Activated T-cell treated with anti-CD3 and anti-CD28 coated beads, Interleukin-2, amount 50 U/mL, for 72 hours (primary cell): ENCODE data around the gene SUGT1. TPM values are rescaled to one million over a fixed set of nuclear protein-coding genes. Genes with fewer than 3 reads are reported as not detected.
"Not testable (repeated sequence)": the region's sequence is repeated elsewhere in the genome, so short reads cannot be mapped to it uniquely, and the experiment has no call there.

Source experiments
- ATAC-seq, 2 donors: fragments of 150-1000 bp; cut with Tn5 transposase; replicated peaks in 1 of 2; 2 replicates each; pipeline ENCODE4 v1.10.0; 2021; ENCODE audit warnings: moderate library complexity in 2 of 2, mild to moderate bottlenecking in 1 of 2
- DNase-seq, 2 donors: peaks; one replicate each; pipeline ENCODE4 v3.0.0; 2021 to 2022; ENCODE audit warnings: mixed read lengths in 1 of 2
- H3K27ac Mint-ChIP-seq: one replicate; pipeline ENCODE4 v1.8.0; 2022; ENCODE audit warnings: mild to moderate bottlenecking, moderate library complexity, mixed read lengths
- H3K27me3 Mint-ChIP-seq: one replicate; pipeline ENCODE4 v1.8.0; 2022; ENCODE audit warnings: low read depth, mixed read lengths
- H3K36me3 Mint-ChIP-seq, 2 donors: one replicate each; pipeline ENCODE4 v1.8.0; 2022; ENCODE audit warnings: mixed read lengths in 2 of 2, mild to moderate bottlenecking in 1 of 2; ENCODE audit not compliant: insufficient read depth in 2 of 2
- H3K4me1 Mint-ChIP-seq: one replicate; pipeline ENCODE4 v1.8.0; 2022; ENCODE audit warnings: low read depth, mixed read lengths
- H3K4me3 Mint-ChIP-seq, 2 donors: one replicate each; pipeline ENCODE4 v1.8.0; 2022; ENCODE audit warnings: mild to moderate bottlenecking in 2 of 2, mixed read lengths in 2 of 2, moderate library complexity in 2 of 2
- H3K9me3 Mint-ChIP-seq, 2 donors: one replicate each; pipeline ENCODE4 v1.8.0; 2022; ENCODE audit warnings: mixed read lengths in 2 of 2
- total RNA-seq, 2 donors: library from RNA; stranded (reverse); gene quantifications; one replicate each; pipeline ENCODE4 v1.2.3, GENCODE V29; 2022

The SUGT1 gene
- total RNA-seq, 2 donors from 2014 or later = 47.9 to 51.0 TPM

- no peaks in the 10 kb centered on the region for H3K9me3 Mint-ChIP-seq
- H3K27ac Mint-ChIP-seq = no peak within 1 kb of the TSS
- no peak for DNase-seq
- H3K4me1 Mint-ChIP-seq = peaks cover 5% of the 10 kb centered on the region
- no peaks in the 10 kb centered on the region for H3K27me3 Mint-ChIP-seq
- H3K36me3 Mint-ChIP-seq = peaks cover 2 to 5% of the 10 kb centered on the region in 2 donors
- no peak within 1 kb of the TSS for H3K4me3 Mint-ChIP-seq
- no peak for ATAC-seq
Measured at GRCh38 chr13:52642131-52642530, 10.5 kb upstream of the SUGT1 start, which contains the start of gene HNRNPA1L2. Gene HNRNPA1L2 (plus strand): TSS chr13:52642431. CDS start chr13:52642493, 62 bp downstream.

GRCh38 chr13:52644108-52644507, 8.5 kb upstream of the SUGT1 start:
- H3K9me3 Mint-ChIP-seq = no peaks in the 10 kb centered on the region
- H3K4me3 Mint-ChIP-seq = no peak overlapping the region
- no peak overlapping the region for H3K27ac Mint-ChIP-seq
- peaks cover 2 to 9% of the 10 kb centered on the region in 2 donors for H3K36me3 Mint-ChIP-seq
- H3K4me1 Mint-ChIP-seq = peaks cover 5% of the 10 kb centered on the region
- ATAC-seq (no peak), DNase-seq (no peak)
- no peaks in the 10 kb centered on the region for H3K27me3 Mint-ChIP-seq

GRCh38 chr13:52646967-52647366, 5.7 kb upstream of the SUGT1 start:
- peaks cover 17% of the 10 kb centered on the region for H3K4me1 Mint-ChIP-seq
- H3K27ac Mint-ChIP-seq = no peak overlapping the region
- H3K9me3 Mint-ChIP-seq = no peaks in the 10 kb centered on the region
- H3K27me3 Mint-ChIP-seq = no peaks in the 10 kb centered on the region
- H3K36me3 Mint-ChIP-seq = peaks cover 0 to 8% of the 10 kb centered on the region in 2 donors
- H3K4me3 Mint-ChIP-seq = no peak overlapping the region
- no peak for ATAC-seq
- DNase-seq = no peak

GRCh38 chr13:52650731-52651130, 1.9 kb upstream of the SUGT1 start:
- Mint-ChIP-seq H3K9me3 (no peaks in the 10 kb centered on the region), H3K4me3 (no peak overlapping the region), H3K36me3 (peaks cover 0 to 4% of the 10 kb centered on the region in 2 donors), H3K27me3 (no peaks in the 10 kb centered on the region), H3K4me1 (peaks cover 12% of the 10 kb centered on the region), H3K27ac (no peak overlapping the region)
- no peak for DNase-seq
- no peak for ATAC-seq

- peak; percentile 1 to 3 for ATAC-seq
- Mint-ChIP-seq H3K4me3 (no peak overlapping the region), H3K27me3 (no peaks in the 10 kb centered on the region), H3K27ac (no peak overlapping the region), H3K4me1 (peaks cover 12% of the 10 kb centered on the region), H3K9me3 (no peaks in the 10 kb centered on the region), H3K36me3 (peaks cover 0 to 4% of the 10 kb centered on the region in 2 donors)
- DNase-seq = no peak
Measured at GRCh38 chr13:52651897-52652195, 790 bp upstream of the SUGT1 start.

- no peaks in the 10 kb centered on the region for H3K27me3 Mint-ChIP-seq
- peaks cover 0 to 4% of the 10 kb centered on the region in 2 donors for H3K36me3 Mint-ChIP-seq
- no peak overlapping the region for H3K27ac Mint-ChIP-seq
- peaks cover 12% of the 10 kb centered on the region for H3K4me1 Mint-ChIP-seq
- DNase-seq (no peak), ATAC-seq (peak; percentile 42 to 56)
- no peak overlapping the region for H3K4me3 Mint-ChIP-seq
- no peaks in the 10 kb centered on the region for H3K9me3 Mint-ChIP-seq
Measured at GRCh38 chr13:52652980-52653303, 306 bp downstream of the SUGT1 start.

- peak overlapping the region in 1 of 2 donors; percentile 15 for H3K4me3 Mint-ChIP-seq
Measured at GRCh38 chr13:52659340-52659739, 6.7 kb downstream of the SUGT1 start.

GRCh38 chr13:52664272-52664671, 11.6 kb downstream of the SUGT1 start:
- ATAC-seq = no peak
- H3K36me3 Mint-ChIP-seq = peaks cover 3 to 27% of the 10 kb centered on the region in 2 donors

More at GRCh38 chr13:52659340-52659739, 6.7 kb downstream of the SUGT1 start:
- DNase-seq = no peak
- H3K27me3 Mint-ChIP-seq = no peaks in the 10 kb centered on the region
- H3K36me3 Mint-ChIP-seq = peaks cover 2 to 5% of the 10 kb centered on the region in 2 donors
- no peaks in the 10 kb centered on the region for H3K9me3 Mint-ChIP-seq
- no peak overlapping the region for H3K27ac Mint-ChIP-seq
- peaks cover 10% of the 10 kb centered on the region for H3K4me1 Mint-ChIP-seq
- ATAC-seq = no peak

GRCh38 chr13:52665325-52665724, 12.7 kb downstream of the SUGT1 start:
- no peaks in the 10 kb centered on the region for H3K9me3 Mint-ChIP-seq
- no peak for DNase-seq
- no peaks in the 10 kb centered on the region for H3K27me3 Mint-ChIP-seq
- H3K4me1 Mint-ChIP-seq = peaks cover 23% of the 10 kb centered on the region
- peaks cover 1 to 24% of the 10 kb centered on the region in 2 donors for H3K36me3 Mint-ChIP-seq
- H3K4me3 Mint-ChIP-seq = no peak overlapping the region
- H3K27ac Mint-ChIP-seq = no peak overlapping the region
- peak; percentile 42 to 43 for ATAC-seq

More at GRCh38 chr13:52664272-52664671, 11.6 kb downstream of the SUGT1 start:
- no peaks in the 10 kb centered on the region for H3K27me3 Mint-ChIP-seq
- H3K9me3 Mint-ChIP-seq = no peaks in the 10 kb centered on the region
- no peak for DNase-seq
- peaks cover 28% of the 10 kb centered on the region for H3K4me1 Mint-ChIP-seq
- no peak overlapping the region for H3K4me3 Mint-ChIP-seq
- peak overlapping the region; percentile 70 for H3K27ac Mint-ChIP-seq

- H3K9me3 Mint-ChIP-seq = no peaks in the 10 kb centered on the region
- H3K27ac Mint-ChIP-seq = no peak overlapping the region
- H3K4me3 Mint-ChIP-seq = no peak overlapping the region
- DNase-seq (no peak), ATAC-seq (no peak)
- peaks cover 1 to 21% of the 10 kb centered on the region in 2 donors for H3K36me3 Mint-ChIP-seq
- peaks cover 14% of the 10 kb centered on the region for H3K4me1 Mint-ChIP-seq
- H3K27me3 Mint-ChIP-seq = no peaks in the 10 kb centered on the region
Measured at GRCh38 chr13:52669677-52670076, 17.0 kb downstream of the SUGT1 start.

- H3K27ac Mint-ChIP-seq = no peak overlapping the region
- DNase-seq (no peak), ATAC-seq (no peak)
- H3K4me1 Mint-ChIP-seq = peaks cover 10% of the 10 kb centered on the region
- no peaks in the 10 kb centered on the region for H3K9me3 Mint-ChIP-seq
- peaks cover 1 to 20% of the 10 kb centered on the region in 2 donors for H3K36me3 Mint-ChIP-seq
- H3K4me3 Mint-ChIP-seq = no peak overlapping the region
- H3K27me3 Mint-ChIP-seq = no peaks in the 10 kb centered on the region
Measured at GRCh38 chr13:52670726-52671125, 18.1 kb downstream of the SUGT1 start.

GRCh38 chr13:52673465-52673864, 20.8 kb downstream of the SUGT1 start:
- Mint-ChIP-seq H3K36me3 (peaks cover 0 to 15% of the 10 kb centered on the region in 2 donors), H3K4me3 (no peak overlapping the region), H3K9me3 (no peaks in the 10 kb centered on the region), H3K27ac (no peak overlapping the region), H3K4me1 (no peaks in the 10 kb centered on the region), H3K27me3 (no peaks in the 10 kb centered on the region)
- no peak for ATAC-seq
- DNase-seq = no peak

- H3K36me3 Mint-ChIP-seq = peaks cover 0 to 12% of the 10 kb centered on the region in 2 donors
- no peak overlapping the region for H3K27ac Mint-ChIP-seq
- no peaks in the 10 kb centered on the region for H3K9me3 Mint-ChIP-seq
- no peaks in the 10 kb centered on the region for H3K4me1 Mint-ChIP-seq
- no peaks in the 10 kb centered on the region for H3K27me3 Mint-ChIP-seq
- no peak overlapping the region for H3K4me3 Mint-ChIP-seq
- ATAC-seq (no peak), DNase-seq (no peak)
Measured at GRCh38 chr13:52677823-52678222, 25.2 kb downstream of the SUGT1 start.

- H3K27me3 Mint-ChIP-seq, ATAC-seq, H3K27ac Mint-ChIP-seq, H3K4me1 Mint-ChIP-seq, H3K9me3 Mint-ChIP-seq, DNase-seq, H3K4me3 Mint-ChIP-seq: not testable (repeated sequence)
- H3K36me3 Mint-ChIP-seq = peaks cover 2 to 15% of the 10 kb centered on the region in 2 donors
Measured at GRCh38 chr13:52685806-52686205, 33.2 kb downstream of the SUGT1 start.
